ENCODE results near the gene CD96. TPM values are rescaled to one million over a fixed set of nuclear protein-coding genes. Genes with fewer than 3 reads are reported as not detected.

The CD96 gene
- total RNA-seq, 1 donor from 2014 or later, result under 0.01 TPM

- Histone ChIP-seq H3K9me3 (ENCODE audit: control insufficient read depth in 3 of 3, low read length in 3 of 3) (no peaks in the 10 kb centered on the region), H3K36me3 (ENCODE audit: control insufficient read depth in 3 of 3, insufficient read depth in 3 of 3, low read length in 3 of 3) (no peaks in the 10 kb centered on the region), H3K27me3 (ENCODE audit: control insufficient read depth in 3 of 3, insufficient read depth in 3 of 3, low read length in 3 of 3) (no peaks in the 10 kb centered on the region), H3K27ac (ENCODE audit: low read depth, low read length) (no peak overlapping the region), H3K9ac (ENCODE audit: low read depth in 1 of 3, low read length in 3 of 3) (no peak overlapping the region), H3K4me3 (ENCODE audit: low read length in 3 of 3) (no peak overlapping the region), H3K4me1 (ENCODE audit: control insufficient read depth in 3 of 3, insufficient read depth in 3 of 3, low read length in 3 of 3) (no peaks in the 10 kb centered on the region)
These were observed 93.4 kb downstream of the CD96 start for GRCh38 chr3:111635403-111635802.

GRCh38 chr3:111636366-111636885 lies 94.4 kb downstream of the CD96 start:
- no peak overlapping the region for H3K9ac ChIP-seq (ENCODE audit: low read depth in 1 of 3, low read length in 3 of 3)
- H3K4me1 ChIP-seq (ENCODE audit: control insufficient read depth in 3 of 3, insufficient read depth in 3 of 3, low read length in 3 of 3), result no peaks in the 10 kb centered on the region
- no peaks in the 10 kb centered on the region for H3K36me3 ChIP-seq (ENCODE audit: control insufficient read depth in 3 of 3, insufficient read depth in 3 of 3, low read length in 3 of 3)
- H3K27me3 ChIP-seq (ENCODE audit: control insufficient read depth in 3 of 3, insufficient read depth in 3 of 3, low read length in 3 of 3), result no peaks in the 10 kb centered on the region
- H3K4me3 ChIP-seq (ENCODE audit: low read length in 3 of 3), result no peak overlapping the region
- no peak overlapping the region for H3K27ac ChIP-seq (ENCODE audit: low read depth, low read length)
- H3K9me3 ChIP-seq (ENCODE audit: control insufficient read depth in 3 of 3, low read length in 3 of 3), result no peaks in the 10 kb centered on the region

GRCh38 chr3:111639316-111639715 lies 97.3 kb downstream of the CD96 start:
- H3K9me3 ChIP-seq (ENCODE audit: control insufficient read depth in 3 of 3, low read length in 3 of 3), result no peaks in the 10 kb centered on the region
- H3K36me3 ChIP-seq (ENCODE audit: control insufficient read depth in 3 of 3, insufficient read depth in 3 of 3, low read length in 3 of 3), result no peaks in the 10 kb centered on the region
- H3K9ac ChIP-seq (ENCODE audit: low read depth in 1 of 3, low read length in 3 of 3), result no peak overlapping the region
- H3K4me3 ChIP-seq (ENCODE audit: low read length in 3 of 3), result no peak overlapping the region
- H3K4me1 ChIP-seq (ENCODE audit: control insufficient read depth in 3 of 3, insufficient read depth in 3 of 3, low read length in 3 of 3), result no peaks in the 10 kb centered on the region
- no peaks in the 10 kb centered on the region for H3K27me3 ChIP-seq (ENCODE audit: control insufficient read depth in 3 of 3, insufficient read depth in 3 of 3, low read length in 3 of 3)
- no peak overlapping the region for H3K27ac ChIP-seq (ENCODE audit: low read depth, low read length)

GRCh38 chr3:111648991-111649579 lies 107.1 kb downstream of the CD96 start:
- no peaks in the 10 kb centered on the region for H3K36me3 ChIP-seq (ENCODE audit: control insufficient read depth in 3 of 3, insufficient read depth in 3 of 3, low read length in 3 of 3)

GRCh38 chr3:111650378-111651275 lies 108.6 kb downstream of the CD96 start:
- no peaks in the 10 kb centered on the region for H3K36me3 ChIP-seq (ENCODE audit: control insufficient read depth in 3 of 3, insufficient read depth in 3 of 3, low read length in 3 of 3)
- H3K4me3 ChIP-seq (ENCODE audit: low read length in 3 of 3), result no peak overlapping the region
- no peaks in the 10 kb centered on the region for H3K9me3 ChIP-seq (ENCODE audit: control insufficient read depth in 3 of 3, low read length in 3 of 3)
- no peak overlapping the region for H3K9ac ChIP-seq (ENCODE audit: low read depth in 1 of 3, low read length in 3 of 3)
- H3K27me3 ChIP-seq (ENCODE audit: control insufficient read depth in 3 of 3, insufficient read depth in 3 of 3, low read length in 3 of 3), result peaks cover 0 to 3% (median 0%) of the 10 kb centered on the region in 3 donors
- no peak overlapping the region for H3K27ac ChIP-seq (ENCODE audit: low read depth, low read length)
- H3K4me1 ChIP-seq (ENCODE audit: control insufficient read depth in 3 of 3, insufficient read depth in 3 of 3, low read length in 3 of 3), result no peaks in the 10 kb centered on the region

More at GRCh38 chr3:111648991-111649579, 107.1 kb downstream of the CD96 start:
- Histone ChIP-seq H3K27ac (ENCODE audit: low read depth, low read length) (no peak overlapping the region), H3K9ac (ENCODE audit: low read depth in 1 of 3, low read length in 3 of 3) (no peak overlapping the region), H3K4me1 (ENCODE audit: control insufficient read depth in 3 of 3, insufficient read depth in 3 of 3, low read length in 3 of 3) (no peaks in the 10 kb centered on the region), H3K4me3 (ENCODE audit: low read length in 3 of 3) (no peak overlapping the region), H3K27me3 (ENCODE audit: control insufficient read depth in 3 of 3, insufficient read depth in 3 of 3, low read length in 3 of 3) (peaks cover 0 to 3% (median 0%) of the 10 kb centered on the region in 3 donors), H3K9me3 (ENCODE audit: control insufficient read depth in 3 of 3, low read length in 3 of 3) (no peaks in the 10 kb centered on the region)

- H3K27me3 ChIP-seq (ENCODE audit: control insufficient read depth in 3 of 3, insufficient read depth in 3 of 3, low read length in 3 of 3), result peaks cover 0 to 3% (median 0%) of the 10 kb centered on the region in 3 donors
- H3K4me3 ChIP-seq (ENCODE audit: low read length in 3 of 3), result no peak overlapping the region
These were observed 110.6 kb downstream of the CD96 start for GRCh38 chr3:111652492-111653180.

GRCh38 chr3:111653766-111654165 lies 111.8 kb downstream of the CD96 start:
- Histone ChIP-seq H3K27ac (ENCODE audit: low read depth, low read length) (no peak overlapping the region), H3K4me3 (ENCODE audit: low read length in 3 of 3) (no peak overlapping the region), H3K9ac (ENCODE audit: low read depth in 1 of 3, low read length in 3 of 3) (no peak overlapping the region), H3K27me3 (ENCODE audit: control insufficient read depth in 3 of 3, insufficient read depth in 3 of 3, low read length in 3 of 3) (peaks cover 0 to 3% (median 0%) of the 10 kb centered on the region in 3 donors), H3K9me3 (ENCODE audit: control insufficient read depth in 3 of 3, low read length in 3 of 3) (no peaks in the 10 kb centered on the region), H3K36me3 (ENCODE audit: control insufficient read depth in 3 of 3, insufficient read depth in 3 of 3, low read length in 3 of 3) (no peaks in the 10 kb centered on the region), H3K4me1 (ENCODE audit: control insufficient read depth in 3 of 3, insufficient read depth in 3 of 3, low read length in 3 of 3) (no peaks in the 10 kb centered on the region)

More at GRCh38 chr3:111652492-111653180, 110.6 kb downstream of the CD96 start:
- no peak overlapping the region for H3K9ac ChIP-seq (ENCODE audit: low read depth in 1 of 3, low read length in 3 of 3)
- no peaks in the 10 kb centered on the region for H3K4me1 ChIP-seq (ENCODE audit: control insufficient read depth in 3 of 3, insufficient read depth in 3 of 3, low read length in 3 of 3)
- no peaks in the 10 kb centered on the region for H3K36me3 ChIP-seq (ENCODE audit: control insufficient read depth in 3 of 3, insufficient read depth in 3 of 3, low read length in 3 of 3)
- no peak overlapping the region for H3K27ac ChIP-seq (ENCODE audit: low read depth, low read length)
- no peaks in the 10 kb centered on the region for H3K9me3 ChIP-seq (ENCODE audit: control insufficient read depth in 3 of 3, low read length in 3 of 3)

GRCh38 chr3:111662012-111662411 lies 120.0 kb downstream of the CD96 start:
- Histone ChIP-seq H3K9ac (ENCODE audit: low read depth in 1 of 3, low read length in 3 of 3) (no peak overlapping the region), H3K36me3 (ENCODE audit: control insufficient read depth in 3 of 3, insufficient read depth in 3 of 3, low read length in 3 of 3) (no peaks in the 10 kb centered on the region), H3K4me1 (ENCODE audit: control insufficient read depth in 3 of 3, insufficient read depth in 3 of 3, low read length in 3 of 3) (peaks cover 0 to 2% (median 0%) of the 10 kb centered on the region in 3 donors)

GRCh38 chr3:111662907-111663306 lies 120.9 kb downstream of the CD96 start:
- H3K4me1 ChIP-seq (ENCODE audit: control insufficient read depth in 3 of 3, insufficient read depth in 3 of 3, low read length in 3 of 3), result peaks cover 0 to 5% (median 0%) of the 10 kb centered on the region in 3 donors
- peaks cover 0 to 2% (median 0%) of the 10 kb centered on the region in 3 donors for H3K9me3 ChIP-seq (ENCODE audit: control insufficient read depth in 3 of 3, low read length in 3 of 3)
- H3K4me3 ChIP-seq (ENCODE audit: low read length in 3 of 3), result no peak overlapping the region
- H3K9ac ChIP-seq (ENCODE audit: low read depth in 1 of 3, low read length in 3 of 3), result no peak overlapping the region
- no peaks in the 10 kb centered on the region for H3K36me3 ChIP-seq (ENCODE audit: control insufficient read depth in 3 of 3, insufficient read depth in 3 of 3, low read length in 3 of 3)
- H3K27ac ChIP-seq (ENCODE audit: low read depth, low read length), result no peak overlapping the region
- no peaks in the 10 kb centered on the region for H3K27me3 ChIP-seq (ENCODE audit: control insufficient read depth in 3 of 3, insufficient read depth in 3 of 3, low read length in 3 of 3)

More at GRCh38 chr3:111662012-111662411, 120.0 kb downstream of the CD96 start:
- Histone ChIP-seq H3K9me3 (ENCODE audit: control insufficient read depth in 3 of 3, low read length in 3 of 3) (peaks cover 0 to 2% (median 0%) of the 10 kb centered on the region in 3 donors), H3K27me3 (ENCODE audit: control insufficient read depth in 3 of 3, insufficient read depth in 3 of 3, low read length in 3 of 3) (no peaks in the 10 kb centered on the region), H3K4me3 (ENCODE audit: low read length in 3 of 3) (no peak overlapping the region), H3K27ac (ENCODE audit: low read depth, low read length) (no peak overlapping the region)

Data from skeletal muscle tissue (tissue), 4 donors.